Prostate gland (tissue), 2 donors: Measurements from ENCODE around the gene ITGA8.

Experiments
- CTCF ChIP-seq, 4 experiments: fragments of 200-600 bp in 2 of 4; fragments of 450-650 bp in 2 of 4; sonication (generic) in 2 of 4; IDR thresholded peaks; 1 replicate in 3 of 4; 2 replicates in 1 of 4; pipeline ENCODE4 v1.5.1; 2016 to 2019; ENCODE audit warnings: antibody characterized with exemption in 4 of 4, mild to moderate bottlenecking in 2 of 4, moderate library complexity in 2 of 4
- POLR2A ChIP-seq: fragments of 450-650 bp; IDR thresholded peaks from one replicate; pipeline ENCODE4 v1.6.1; 2016; ENCODE audit warnings: antibody characterized with exemption, mild to moderate bottlenecking

- TF ChIP-seq POLR2A: no peak
- no peak for TF ChIP-seq CTCF (IDR thresholded peaks at IDR 0.05)
Measured at GRCh38 chr10:15747632-15748031, 27.9 kb upstream of the ITGA8 start.
